COLO829 (cell line): ENCODE measurements around the gene KMT5C.

Source experiments
- DNase-seq: peaks from one replicate; pipeline ENCODE4 v3.0.0; 2012; ENCODE audit warnings: low spot score

Gene KMT5C

DNA sequence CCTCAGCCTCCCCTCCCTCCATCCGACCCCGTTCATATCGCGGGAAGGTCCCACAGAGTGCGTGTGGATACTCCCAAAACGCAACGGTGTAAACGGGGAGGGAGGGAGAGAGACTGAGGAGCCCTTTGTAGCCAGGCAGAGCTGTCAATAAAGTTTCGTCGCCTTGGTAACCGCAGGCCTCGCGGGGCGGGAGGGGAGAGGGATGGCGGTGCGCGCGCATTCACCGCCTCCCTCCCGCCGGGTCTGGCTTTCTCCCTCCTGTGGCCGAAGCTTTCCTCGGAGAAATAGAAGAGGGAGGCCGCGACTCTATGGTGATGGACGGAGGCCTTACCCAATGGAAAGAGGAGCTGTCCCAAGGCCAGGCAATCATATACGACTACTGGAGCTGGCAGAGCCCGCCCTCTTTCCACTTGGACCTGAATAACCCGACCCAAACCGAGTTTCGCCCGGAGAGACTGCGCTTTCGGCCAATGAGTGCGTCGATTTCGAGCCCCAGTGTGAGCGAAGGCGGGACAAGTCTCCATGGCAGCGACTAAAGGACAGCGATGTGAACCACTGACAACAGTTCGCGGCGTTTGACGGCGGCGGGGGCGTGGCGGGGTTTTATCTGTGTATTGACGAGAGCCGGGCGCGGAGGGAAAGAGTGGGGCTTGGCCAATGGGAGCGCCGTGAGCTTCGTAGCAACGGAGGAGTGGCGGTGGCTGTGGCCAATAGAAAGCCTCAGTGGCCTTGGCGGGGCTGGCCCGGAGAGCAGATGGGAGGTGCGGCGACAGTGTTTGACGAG is at the start of gene KMT5C:
Gene KMT5C, plus strand, starts transcription at position 772 of the 784 bp plus-strand sequence. CDS start 2,061 bp downstream, outside the sequence.
- DNase-seq: peak; percentile 100

DNA sequence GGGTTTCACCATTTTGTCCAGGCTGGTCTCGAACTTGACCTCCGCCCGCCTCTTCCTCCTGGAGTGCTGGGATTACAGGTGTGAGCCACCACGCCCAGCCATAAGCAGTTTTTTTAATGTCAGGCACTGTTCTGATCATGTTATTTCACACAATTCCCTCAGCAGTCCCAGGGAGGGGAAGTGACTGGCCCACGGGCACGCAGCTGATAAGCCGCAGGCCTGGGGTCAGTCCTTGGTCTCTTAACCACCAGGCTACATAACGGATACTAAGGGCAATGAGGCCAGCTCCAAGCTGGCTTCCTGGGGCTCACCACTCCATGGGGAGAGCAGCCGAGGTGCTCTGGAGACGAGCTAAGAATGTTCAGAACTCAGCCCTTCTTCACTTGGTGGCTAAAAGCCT is 42.4 kb upstream of the KMT5C start:
- no peak for DNase-seq

DNA sequence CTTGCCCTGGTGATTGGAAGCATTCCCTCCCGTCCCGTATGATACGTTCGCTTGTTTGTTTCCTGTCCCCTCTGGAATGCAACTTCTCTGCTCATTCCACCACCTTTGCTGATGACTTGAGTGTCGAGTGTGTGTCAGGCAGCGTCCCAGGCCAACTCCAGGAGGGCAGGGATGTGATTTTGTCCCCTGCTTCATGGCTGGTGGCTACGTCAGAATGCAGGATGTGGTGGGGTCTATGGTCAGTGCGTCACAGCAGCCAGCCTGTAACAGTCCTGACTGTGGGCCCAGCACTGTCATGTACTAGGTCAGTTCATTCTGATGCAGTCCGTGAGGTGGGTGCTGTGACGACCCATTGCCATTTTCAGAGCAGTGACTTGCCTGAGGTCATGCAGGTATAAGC is 39.7 kb upstream of the KMT5C start:
- no peak for DNase-seq

DNA sequence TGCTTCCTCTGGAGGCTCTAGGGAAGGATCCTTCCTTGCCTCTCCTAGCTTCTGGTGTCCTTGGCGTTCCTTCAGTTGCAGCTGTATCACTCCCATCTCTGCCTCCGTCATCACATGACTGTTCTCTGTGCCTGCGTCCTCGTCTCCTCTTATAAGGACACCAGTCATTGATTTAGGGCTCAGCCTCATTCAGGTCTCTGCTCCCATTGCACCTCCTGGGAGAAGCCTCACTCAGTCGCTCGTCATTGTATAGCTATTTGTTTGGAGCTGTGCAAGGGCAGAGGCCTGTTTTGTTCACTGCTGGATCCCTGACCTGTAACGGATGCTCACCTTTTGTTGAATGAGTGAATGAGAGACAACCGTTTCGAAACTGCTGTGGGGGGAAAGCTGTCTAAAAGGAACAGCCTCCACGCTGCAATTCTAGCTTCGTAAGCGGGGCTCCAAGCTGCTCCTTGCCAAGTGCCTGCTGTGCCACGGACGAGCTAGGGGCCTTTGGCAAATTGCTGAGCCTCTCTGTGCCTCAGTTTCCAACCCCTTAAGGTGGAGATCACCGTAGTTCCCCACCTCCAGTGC is 38.7 kb upstream of the KMT5C start:
- no peak for DNase-seq

DNA sequence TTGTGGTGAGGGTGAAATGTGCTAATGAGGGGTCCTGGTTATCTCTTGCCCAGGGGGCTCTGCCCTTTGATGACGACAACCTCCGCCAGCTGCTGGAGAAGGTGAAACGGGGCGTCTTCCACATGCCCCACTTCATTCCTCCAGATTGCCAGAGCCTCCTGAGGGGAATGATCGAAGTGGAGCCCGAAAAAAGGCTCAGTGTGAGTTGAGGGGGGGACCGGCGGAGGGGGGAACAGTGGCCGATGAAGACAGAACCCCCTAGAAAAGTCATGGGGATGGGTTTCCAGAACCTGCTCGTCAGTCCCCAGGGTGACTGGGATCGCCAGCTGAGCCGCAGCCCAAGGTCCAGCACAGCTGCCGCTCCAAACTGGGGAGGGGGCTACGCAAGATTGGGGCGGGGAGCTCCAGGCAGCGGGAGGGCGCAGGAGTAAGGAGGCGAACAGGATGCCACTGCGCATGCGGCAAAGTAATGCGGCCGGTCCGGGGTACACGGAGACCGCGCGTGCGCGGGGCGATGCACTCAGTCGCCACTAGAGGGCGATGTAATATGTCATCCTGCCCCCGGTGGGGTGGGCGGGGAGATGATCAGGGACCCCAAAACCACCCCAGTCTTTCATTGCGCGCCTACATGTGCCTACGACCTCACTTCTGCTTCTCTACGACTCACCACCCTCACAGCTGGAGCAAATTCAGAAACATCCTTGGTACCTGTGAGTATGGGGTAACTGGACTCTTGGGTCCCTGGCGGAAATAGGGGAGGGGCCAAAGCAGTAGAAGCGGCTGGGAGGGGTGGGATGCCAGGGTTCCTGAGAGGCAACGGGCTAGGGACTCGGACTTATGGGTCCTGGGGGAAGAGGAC is 38.0 kb upstream of the KMT5C start:
- peak; percentile 98 for DNase-seq

DNA sequence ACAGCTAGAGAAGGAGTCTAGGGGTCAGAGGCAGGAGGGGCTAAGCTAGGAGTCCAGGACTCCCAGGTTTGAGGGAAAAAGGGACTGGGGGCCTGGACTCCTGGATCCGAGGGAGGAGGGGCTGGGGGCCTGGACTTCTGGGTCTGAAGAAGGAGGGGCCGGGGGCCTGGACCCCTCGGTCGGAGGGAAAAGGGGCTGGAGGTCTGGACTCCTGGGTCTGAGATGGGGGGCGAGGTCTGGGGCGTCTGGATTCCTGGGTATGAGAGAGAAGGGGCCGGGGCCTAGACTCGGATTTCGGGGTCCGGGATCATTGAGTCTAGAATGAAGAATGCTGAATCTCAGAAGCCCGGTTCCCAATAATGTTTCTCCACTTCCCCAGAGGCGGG is 37.4 kb upstream of the KMT5C start:
- no peak for DNase-seq

DNA sequence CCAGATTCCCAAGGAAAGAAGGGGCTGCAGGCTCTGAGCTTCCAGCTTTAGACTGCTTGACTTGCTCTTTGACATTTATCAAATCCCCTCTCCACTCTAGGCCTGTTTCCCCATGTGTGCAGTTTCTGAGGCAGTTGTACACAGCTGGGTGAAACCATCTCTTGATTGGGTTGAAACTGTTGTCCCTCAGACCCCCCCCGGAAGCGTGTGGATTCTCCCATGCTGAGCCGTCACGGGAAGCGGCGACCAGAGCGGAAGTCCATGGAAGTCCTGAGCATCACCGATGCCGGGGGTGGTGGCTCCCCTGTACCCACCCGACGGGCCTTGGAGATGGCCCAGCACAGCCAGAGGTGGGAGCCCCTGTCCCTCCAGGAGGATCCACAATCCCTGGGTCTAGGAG is 36.2 kb upstream of the KMT5C start:
- DNase-seq: no peak

DNA sequence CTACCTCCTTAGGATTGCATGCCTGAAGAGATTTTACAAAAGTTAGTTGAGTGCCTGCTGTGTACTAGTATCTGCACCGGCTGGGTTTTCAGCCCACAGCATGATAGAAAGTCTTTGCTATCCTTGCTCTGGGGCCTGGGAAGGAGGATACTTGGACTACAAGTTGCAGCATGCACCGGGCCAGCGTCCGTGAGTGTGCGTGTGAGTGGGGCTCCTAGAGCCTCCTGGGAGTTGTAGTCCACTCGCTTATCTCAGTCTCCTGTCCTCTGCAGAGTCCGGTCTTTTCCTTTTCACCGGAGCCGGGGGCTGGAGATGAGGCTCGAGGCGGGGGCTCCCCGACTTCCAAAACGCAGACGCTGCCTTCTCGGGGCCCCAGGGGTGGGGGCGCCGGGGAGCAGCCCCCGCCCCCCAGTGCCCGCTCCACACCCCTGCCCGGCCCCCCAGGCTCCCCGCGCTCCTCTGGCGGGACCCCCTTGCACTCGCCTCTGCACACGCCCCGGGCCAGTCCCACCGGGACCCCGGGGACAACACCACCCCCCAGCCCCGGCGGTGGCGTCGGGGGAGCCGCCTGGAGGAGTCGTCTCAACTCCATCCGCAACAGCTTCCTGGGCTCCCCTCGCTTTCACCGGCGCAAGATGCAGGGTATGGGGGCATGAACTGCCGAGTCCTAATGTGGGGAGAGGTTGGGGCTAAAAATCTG is 35.2 kb upstream of the KMT5C start:
- peak; percentile 61 for DNase-seq

DNA sequence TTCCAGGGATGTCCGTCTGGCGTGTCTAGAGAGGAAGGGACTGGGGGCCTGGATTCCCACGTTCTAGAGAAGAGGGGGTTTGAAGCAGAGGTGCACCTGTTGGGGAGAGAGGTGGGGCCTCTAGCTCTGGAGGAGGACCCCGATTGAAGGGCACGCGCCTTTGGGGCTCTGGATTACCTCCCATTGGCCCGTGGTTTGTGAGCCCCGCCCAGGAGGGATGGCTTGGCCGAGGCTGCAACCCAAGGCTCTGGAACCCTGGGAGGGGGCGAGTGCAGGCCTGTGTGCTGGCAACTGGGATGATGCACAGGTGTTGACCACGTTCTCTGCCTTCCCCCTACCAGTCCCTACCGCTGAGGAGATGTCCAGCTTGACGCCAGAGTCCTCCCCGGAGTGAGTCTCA is 34.7 kb upstream of the KMT5C start:
- DNase-seq: no peak

DNA sequence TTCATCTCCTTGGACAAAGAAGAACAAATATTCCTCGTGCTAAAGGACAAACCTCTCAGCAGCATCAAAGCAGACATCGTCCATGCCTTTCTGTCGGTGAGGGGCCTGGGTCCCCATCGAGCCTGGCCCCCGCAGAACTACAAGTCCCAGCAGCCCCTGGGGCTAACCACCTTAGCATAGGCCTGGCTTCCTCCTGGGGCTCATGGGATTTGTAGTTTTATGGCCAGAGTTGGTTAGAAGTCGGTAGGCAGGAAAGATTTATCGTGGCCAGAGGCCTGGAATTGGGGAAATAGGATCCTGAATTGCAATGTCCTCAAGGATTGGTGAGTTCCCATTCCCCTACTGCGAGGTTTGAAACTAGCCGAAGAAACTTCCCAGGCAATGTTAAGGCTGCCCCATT is 34.2 kb upstream of the KMT5C start:
- peak; percentile 53 for DNase-seq

DNA sequence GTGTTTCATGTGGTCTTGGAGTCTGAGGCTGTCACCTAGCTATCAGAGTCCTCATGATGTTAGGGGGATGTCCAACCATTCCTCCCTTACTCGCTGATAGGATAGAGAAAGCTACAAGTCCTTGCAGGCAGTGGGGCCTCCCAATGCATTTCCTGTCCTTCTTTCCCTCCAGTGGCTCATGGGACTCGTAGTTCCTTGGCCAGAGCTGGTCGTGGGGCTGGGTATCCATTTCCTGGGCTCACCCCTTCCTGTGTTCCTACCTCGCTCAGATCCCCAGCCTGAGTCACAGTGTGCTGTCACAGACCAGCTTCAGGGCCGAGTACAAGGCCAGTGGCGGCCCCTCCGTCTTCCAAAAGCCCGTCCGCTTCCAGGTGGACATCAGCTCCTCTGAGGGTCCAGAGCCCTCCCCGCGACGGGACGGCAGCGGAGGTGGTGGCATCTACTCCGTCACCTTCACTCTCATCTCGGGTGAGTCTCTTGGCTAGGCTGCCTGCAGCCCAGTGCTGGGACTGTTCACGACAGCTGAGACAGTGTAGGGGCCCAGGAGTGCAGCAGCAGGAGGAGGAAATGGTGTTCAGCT is 33.6 kb upstream of the KMT5C start:
- no peak for DNase-seq

DNA sequence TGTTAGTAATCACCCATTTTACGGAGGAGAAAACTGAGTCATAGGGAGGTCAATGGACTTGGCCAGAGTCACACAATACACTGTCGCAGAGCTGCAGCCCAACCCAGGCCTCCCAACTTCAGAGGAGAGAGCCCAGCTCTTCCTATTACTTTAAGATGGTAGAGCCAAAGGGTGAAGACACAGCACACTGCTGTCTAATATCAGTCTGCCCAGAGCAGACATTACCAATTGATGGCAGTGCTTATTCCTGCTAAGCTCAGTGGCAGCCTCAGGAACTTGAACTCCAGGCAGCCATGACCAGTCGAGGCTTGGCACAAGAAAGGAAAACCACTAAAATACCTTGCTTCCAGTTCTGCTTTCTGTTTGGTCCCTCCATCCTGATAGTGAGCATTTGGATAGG is 33.0 kb upstream of the KMT5C start:
- no peak for DNase-seq

DNA sequence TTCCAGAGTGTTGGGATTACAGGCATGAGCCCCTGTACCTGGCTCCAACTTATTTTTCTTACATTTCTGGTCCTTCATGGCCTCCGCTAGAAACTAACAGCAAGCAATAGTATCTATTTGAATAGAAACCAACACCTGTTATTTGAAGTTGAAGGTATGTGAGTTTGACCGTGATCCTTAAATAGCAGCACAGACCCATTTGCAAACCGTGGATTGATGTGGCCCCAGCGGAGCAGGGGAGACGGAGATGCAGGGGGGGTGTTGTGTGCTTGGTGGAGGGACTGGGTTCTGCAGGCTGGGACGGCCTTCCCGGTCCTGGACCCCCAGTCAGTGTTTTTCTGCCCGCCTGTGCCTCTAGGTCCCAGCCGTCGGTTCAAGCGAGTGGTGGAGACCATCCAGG is 31.4 kb upstream of the KMT5C start:
- DNase-seq: no peak

DNA sequence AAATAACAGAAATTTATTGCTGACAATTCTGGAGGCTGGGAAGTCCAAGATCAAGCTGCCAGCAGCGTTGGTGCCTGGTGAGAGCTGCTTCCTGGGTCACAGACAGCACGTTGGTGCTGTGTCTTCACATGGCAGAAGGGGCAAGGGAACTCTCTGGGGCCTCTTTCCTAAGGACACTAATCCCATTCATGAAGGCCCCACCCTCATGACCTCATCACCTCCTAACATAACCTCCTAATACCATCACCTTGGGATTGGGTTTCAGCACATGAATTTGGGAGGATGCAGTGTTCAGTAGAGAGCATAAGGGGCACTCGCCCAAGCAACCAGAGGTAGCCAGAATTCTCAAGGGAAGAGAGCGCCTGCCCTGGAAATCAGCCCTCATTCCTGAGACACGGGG is 30.2 kb upstream of the KMT5C start:
- DNase-seq: no peak

DNA sequence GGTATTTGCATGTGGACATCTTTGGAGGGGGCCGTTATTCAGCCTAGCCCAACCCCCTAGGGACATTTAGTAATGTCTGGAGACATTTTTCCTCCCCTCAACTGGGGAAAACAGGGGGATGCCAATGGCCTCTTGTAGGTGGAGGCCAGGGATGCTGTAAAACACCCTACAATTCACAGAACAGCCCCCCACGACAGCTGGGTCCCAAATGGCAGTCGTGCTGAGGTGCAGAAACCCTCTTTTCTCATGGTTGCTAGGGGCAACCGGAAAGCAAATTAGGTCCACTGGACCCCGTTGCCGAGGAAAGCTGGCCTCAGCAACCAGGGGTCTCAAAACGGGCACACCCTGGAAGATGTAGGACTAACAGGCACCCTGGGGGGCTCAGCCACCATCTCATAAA is 29.2 kb upstream of the KMT5C start:
- no peak for DNase-seq

DNA sequence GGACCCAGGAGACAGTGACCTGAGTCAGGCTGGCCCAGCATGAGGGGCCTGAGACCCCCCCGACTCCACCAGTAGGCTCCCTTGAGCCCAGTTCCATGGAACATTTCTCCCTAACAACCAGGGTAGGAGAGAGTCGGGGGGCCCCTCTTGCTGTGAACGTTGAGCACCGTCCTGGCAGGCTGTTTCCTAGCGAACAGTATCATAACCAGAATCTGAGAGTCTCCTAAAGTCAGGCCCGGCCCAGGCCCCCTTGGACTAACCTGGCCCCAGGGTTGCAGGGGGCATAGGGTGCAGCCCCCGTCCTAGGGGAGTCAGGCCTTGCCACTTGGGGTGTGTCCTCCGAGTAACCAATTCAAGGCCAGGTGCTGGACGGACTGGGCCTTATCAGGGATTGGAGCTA is 28.3 kb upstream of the KMT5C start:
- no peak for DNase-seq

DNA sequence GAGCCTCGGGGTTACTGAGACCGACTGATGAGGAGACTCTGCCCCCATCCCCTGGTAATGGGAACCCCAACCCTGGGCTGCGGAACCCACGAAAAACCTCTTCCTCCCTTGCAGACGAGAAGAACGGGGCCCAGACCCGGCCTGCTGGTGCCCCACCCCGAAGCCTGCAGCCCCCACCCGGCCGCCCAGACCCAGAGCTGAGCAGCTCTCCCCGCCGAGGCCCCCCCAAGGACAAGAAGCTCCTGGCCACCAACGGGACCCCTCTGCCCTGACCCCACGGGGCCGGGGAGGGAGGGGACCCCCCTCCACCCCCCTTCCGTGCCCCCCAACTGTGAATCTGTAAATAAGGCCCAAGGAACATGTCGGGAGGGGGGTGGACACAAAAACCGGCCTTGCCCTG is 27.9 kb upstream of the KMT5C start:
- no peak for DNase-seq

DNA sequence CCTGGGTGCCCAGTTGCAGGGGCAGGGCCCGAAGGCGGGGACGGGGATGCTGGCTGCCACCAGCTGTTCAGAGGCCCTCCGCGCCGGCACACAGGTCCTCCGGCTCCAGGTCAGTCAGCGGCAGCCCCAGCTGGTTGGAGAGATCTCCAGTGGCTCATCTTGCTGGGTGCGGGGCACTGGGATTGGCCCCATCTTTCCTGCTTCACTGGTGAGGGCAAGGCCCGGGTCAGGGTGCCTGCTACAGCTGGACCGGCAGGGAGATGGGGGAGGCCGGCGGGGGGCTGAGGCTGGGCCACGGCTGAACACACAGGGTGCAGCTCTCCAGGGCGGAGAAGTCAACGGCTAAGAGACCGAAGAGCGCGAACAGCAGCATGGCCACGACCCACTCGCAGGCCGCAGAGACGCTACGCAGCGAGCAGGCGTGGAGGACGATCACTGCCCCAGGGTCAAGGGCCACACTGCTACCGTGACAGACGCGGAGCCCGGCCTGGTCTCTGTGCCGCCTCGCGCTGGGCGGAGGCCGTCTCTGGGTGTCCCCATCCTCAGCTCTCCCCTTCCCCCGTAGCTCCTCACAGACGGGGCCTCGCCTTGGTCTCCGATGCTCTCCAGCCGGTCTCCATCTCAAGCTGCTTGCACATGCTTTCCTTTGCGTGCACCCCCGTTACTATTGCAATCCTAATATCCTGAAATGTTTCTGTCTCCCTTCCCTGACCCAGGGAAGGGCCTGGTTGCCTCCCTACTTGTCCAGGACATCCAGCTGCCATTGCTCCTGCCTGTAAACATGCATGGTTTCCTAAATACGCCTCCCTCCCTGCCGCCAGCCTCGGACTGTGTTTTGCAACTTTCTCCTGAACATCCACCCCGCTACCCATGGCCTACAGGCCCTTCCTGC is 26.8 kb upstream of the KMT5C start:
- DNase-seq: no peak

DNA sequence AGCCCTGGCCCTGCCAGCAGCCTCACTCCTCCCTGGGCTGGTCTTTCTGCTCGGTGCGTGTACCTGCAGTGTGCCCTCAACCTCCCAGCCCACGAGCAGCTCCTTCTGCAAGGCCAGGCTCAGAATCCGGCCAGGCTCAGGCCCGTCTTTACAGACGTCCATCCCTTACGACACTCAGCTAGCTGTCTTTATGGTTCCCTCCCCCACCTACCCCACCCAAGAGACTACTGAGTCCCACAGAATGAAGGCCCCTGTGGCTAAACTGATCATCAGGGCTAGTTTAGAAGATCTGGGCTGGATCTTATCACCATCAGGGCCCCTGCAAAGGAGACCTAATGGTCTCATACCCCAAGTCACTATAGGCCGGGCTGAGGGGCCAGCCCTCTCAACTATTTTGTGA is 25.3 kb upstream of the KMT5C start:
- DNase-seq: no peak

DNA sequence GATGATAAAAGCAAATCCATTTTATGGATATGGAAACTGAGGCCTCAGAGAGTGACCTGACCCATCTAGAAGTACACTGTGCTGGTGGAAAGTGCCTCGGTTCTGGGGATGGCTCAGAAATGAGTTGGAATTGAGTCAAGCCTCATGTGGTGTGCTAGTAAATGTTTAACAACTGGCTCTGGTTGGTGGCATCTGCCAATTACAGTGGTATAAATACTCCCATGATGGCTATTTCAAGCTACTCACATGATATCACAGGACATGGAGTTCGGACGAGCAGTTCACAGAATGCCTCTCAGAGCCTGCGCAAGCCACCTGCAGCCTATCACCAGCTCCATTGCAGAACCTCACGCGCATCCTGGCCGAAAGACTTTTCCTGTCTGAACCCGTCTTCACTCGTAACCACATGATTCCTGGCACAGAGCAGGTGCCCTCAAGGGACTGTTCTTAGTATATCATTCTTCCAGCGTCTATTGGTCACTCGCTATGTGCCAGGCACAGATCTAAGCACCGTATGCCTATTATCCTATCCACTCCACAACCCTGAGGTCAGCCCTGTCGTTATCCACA is 23.6 kb upstream of the KMT5C start:
- no peak for DNase-seq

DNA sequence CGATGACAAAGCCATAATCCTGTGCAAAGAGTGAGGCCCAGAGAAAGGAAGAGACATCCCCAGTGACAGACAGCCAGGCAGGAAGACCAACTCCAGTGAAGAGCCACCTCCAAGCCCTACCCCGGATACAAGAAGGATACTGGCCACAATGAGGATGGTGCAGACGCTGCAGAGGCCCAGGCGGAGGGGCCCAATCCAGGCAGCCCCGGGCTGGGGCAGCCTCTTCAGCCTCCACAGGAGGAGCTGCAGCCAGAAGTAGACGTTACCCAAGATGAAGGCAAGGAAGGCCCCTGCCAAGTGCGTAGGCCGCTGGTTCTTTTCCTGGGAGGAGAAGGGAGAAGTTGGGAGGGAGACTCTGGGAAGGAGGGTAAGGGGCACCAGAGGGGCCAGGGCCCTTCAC is 23.0 kb upstream of the KMT5C start:
- DNase-seq: no peak
